C4-2B (cell line): ENCODE measurements around the gene EIF3L.

Experiments used
- ZFX ChIP-seq: fragments of 450-650 bp; IDR thresholded peaks from 2 replicates; pipeline ENCODE4 v1.6.1; 2017
- TF ChIP-seq, protein P1 (sequence below): fragments of 450-650 bp; conservative IDR thresholded peaks from 2 replicates; pipeline ENCODE4 v1.5.1; 2017; ENCODE audit warnings: mild to moderate bottlenecking

DNA sequence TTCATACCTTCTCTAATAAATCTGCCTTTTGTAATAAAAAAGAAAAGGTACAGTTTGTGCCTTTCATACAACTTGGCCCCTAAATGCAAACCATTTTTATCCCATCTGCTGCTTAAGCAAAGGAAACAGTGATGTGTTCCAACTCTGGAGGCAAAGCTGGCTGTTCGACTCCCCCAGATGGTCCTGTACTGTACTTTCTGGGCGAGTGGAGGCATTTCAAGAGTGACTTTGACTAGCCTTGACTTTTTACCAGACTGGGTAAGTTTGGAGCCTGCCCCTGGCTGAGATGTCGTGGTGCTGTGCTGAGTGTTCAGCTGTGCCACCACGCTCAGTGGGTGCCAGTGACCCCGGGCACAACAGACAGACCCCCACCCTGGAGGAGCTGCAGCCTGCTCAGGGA is 67.1 kb downstream of the EIF3L start:
- TF ChIP-seq, protein P1, sequence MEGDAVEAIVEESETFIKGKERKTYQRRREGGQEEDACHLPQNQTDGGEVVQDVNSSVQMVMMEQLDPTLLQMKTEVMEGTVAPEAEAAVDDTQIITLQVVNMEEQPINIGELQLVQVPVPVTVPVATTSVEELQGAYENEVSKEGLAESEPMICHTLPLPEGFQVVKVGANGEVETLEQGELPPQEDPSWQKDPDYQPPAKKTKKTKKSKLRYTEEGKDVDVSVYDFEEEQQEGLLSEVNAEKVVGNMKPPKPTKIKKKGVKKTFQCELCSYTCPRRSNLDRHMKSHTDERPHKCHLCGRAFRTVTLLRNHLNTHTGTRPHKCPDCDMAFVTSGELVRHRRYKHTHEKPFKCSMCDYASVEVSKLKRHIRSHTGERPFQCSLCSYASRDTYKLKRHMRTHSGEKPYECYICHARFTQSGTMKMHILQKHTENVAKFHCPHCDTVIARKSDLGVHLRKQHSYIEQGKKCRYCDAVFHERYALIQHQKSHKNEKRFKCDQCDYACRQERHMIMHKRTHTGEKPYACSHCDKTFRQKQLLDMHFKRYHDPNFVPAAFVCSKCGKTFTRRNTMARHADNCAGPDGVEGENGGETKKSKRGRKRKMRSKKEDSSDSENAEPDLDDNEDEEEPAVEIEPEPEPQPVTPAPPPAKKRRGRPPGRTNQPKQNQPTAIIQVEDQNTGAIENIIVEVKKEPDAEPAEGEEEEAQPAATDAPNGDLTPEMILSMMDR, result no peak
- no peak for TF ChIP-seq ZFX
